WTC11 (cell line): Measurements from ENCODE around the gene SBK1.

ENCODE experiments used
- CREB1 ChIP-seq: sonication (generic); formaldehyde crosslinking; IDR thresholded peaks from 2 replicates; pipeline ENCODE4 v1.8.0; 2023; ENCODE audit warnings: mild to moderate bottlenecking, missing genetic modification reagents
- FOXK1 ChIP-seq: sonication (generic); formaldehyde crosslinking; IDR thresholded peaks from 2 replicates; pipeline ENCODE4 v1.8.0; 2022; ENCODE audit warnings: mild to moderate bottlenecking, moderate library complexity, missing genetic modification reagents
- MYBL2 ChIP-seq: sonication (generic); formaldehyde crosslinking; IDR thresholded peaks from 2 replicates; pipeline ENCODE4 v1.8.1; 2023; ENCODE audit warnings: mild to moderate bottlenecking, moderate library complexity, missing genetic modification reagents
- OVOL2 ChIP-seq: fragments of 250-450 bp; sonication (Bioruptor Pico); IDR thresholded peaks from 2 replicates; pipeline ENCODE4 v1.9.0; 2021; ENCODE audit warnings: mild to moderate bottlenecking, borderline replicate concordance
- SP1 ChIP-seq: sonication (generic); formaldehyde crosslinking; conservative IDR thresholded peaks from 2 replicates; pipeline ENCODE4 v1.8.1; 2022; ENCODE audit warnings: missing genetic modification reagents
- TCF7 ChIP-seq: sonication (generic); formaldehyde crosslinking; IDR thresholded peaks from 2 replicates; pipeline ENCODE4 v1.8.0; 2022; ENCODE audit warnings: mild to moderate bottlenecking, low read depth, missing genetic modification reagents, moderate library complexity
- ZNF121 ChIP-seq: sonication (generic); formaldehyde crosslinking; IDR thresholded peaks from 2 replicates; pipeline ENCODE4 v1.8.0; 2023; ENCODE audit warnings: missing genetic modification reagents
- TF ChIP-seq, protein P1 (sequence below): fragments of 200-600 bp; IDR thresholded peaks from 2 replicates; pipeline ENCODE4 v1.8.0; 2022; ENCODE audit warnings: antibody characterized with exemption
- TF ChIP-seq, protein P2 (sequence below): sonication (generic); formaldehyde crosslinking; IDR thresholded peaks from 2 replicates; pipeline ENCODE4 v1.8.0; 2022; ENCODE audit warnings: mild to moderate bottlenecking, missing genetic modification reagents

DNA sequence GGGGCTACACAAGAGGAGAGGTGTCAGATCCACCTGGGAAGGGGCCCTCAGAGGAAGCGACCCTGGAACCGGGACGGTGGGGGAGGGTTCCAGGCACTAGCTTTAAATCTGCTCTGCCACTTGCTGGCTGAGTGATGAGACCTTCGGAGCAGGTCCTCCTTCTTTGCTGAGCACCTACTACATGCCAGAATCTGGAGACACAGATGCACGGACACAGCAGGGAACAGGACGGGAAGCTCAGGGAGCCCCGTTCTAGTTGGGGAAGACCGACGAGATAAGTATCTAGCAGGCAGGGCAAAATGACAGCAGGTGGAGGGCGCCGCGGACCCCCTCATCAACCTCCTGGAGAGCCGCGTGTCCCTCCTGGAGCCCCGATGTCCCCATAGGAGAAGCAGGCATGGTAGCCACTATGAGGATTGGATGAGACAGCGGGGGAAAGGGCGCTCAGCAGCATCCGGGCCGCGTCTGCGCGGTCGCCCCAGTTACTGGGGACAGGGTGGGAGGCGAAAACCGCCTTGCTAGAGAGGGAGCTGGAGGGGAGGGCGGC is 27.2 kb downstream of the SBK1 start:
- TF ChIP-seq, protein P1, sequence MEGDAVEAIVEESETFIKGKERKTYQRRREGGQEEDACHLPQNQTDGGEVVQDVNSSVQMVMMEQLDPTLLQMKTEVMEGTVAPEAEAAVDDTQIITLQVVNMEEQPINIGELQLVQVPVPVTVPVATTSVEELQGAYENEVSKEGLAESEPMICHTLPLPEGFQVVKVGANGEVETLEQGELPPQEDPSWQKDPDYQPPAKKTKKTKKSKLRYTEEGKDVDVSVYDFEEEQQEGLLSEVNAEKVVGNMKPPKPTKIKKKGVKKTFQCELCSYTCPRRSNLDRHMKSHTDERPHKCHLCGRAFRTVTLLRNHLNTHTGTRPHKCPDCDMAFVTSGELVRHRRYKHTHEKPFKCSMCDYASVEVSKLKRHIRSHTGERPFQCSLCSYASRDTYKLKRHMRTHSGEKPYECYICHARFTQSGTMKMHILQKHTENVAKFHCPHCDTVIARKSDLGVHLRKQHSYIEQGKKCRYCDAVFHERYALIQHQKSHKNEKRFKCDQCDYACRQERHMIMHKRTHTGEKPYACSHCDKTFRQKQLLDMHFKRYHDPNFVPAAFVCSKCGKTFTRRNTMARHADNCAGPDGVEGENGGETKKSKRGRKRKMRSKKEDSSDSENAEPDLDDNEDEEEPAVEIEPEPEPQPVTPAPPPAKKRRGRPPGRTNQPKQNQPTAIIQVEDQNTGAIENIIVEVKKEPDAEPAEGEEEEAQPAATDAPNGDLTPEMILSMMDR, result no peak
- no peak for TF ChIP-seq TCF7 (CRISPR knock-in tag)
- no peak for TF ChIP-seq OVOL2
- no peak for TF ChIP-seq SP1 (CRISPR knock-in tag)
- TF ChIP-seq, protein P2, sequence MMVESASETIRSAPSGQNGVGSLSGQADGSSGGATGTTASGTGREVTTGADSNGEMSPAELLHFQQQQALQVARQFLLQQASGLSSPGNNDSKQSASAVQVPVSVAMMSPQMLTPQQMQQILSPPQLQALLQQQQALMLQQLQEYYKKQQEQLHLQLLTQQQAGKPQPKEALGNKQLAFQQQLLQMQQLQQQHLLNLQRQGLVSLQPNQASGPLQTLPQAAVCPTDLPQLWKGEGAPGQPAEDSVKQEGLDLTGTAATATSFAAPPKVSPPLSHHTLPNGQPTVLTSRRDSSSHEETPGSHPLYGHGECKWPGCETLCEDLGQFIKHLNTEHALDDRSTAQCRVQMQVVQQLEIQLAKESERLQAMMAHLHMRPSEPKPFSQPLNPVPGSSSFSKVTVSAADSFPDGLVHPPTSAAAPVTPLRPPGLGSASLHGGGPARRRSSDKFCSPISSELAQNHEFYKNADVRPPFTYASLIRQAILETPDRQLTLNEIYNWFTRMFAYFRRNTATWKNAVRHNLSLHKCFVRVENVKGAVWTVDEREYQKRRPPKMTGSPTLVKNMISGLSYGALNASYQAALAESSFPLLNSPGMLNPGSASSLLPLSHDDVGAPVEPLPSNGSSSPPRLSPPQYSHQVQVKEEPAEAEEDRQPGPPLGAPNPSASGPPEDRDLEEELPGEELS (CRISPR knock-in tag), result no peak
- no peak for TF ChIP-seq FOXK1 (CRISPR knock-in tag)
- no peak for TF ChIP-seq CREB1 (CRISPR knock-in tag)
- no peak for TF ChIP-seq ZNF121 (CRISPR knock-in tag)
- TF ChIP-seq MYBL2 (CRISPR knock-in tag), result no peak
